ENCODE results near the gene OTUD6A.

Gene OTUD6A

DNA sequence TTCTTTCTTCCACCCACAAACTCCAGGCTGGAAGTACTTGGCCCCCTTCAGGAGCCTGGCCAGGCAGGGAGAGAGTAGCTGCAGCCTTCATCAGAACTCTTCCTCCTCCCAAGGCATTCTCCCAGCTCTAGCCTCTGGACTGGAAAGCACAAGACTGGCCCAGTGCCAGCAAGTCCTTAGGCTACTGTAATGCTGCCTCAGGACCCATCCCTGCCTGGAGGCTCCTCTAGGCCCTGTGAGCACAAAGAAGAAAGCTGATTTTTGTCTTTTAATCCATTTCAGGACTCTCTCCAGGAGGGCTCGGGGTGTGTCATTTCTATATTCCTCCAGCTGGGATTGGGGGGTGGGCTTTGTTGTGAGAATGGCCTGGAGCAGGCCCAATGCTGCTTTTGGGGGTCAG, 23.3 kb upstream of the OTUD6A start:
- TF ChIP-seq GATA2 (IDR thresholded peaks at IDR 0.05; ENCODE audit: low read depth, low read length) = no peak
- TF ChIP-seq GATA3 (IDR thresholded peaks at IDR 0.05; ENCODE audit: low read depth, low read length) = no peak

DNA sequence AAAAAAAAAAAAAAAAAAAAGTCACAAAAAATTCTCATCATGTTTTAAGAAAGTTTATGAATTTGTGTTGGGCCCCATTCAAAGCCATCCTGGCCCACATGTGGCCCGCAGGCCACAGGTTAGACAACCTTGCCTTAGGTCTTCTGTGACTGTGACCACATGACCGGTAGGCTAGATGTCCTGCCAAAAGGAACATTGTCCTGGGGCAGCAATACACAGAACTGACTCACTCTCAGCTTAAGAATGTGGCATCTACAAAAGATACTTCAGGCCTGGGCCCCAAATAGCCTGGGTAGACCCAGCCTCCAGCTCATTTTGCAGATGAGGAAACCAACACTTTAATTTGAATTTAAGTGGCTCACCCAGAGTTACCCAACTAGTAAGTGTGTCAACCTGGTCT, 22.5 kb upstream of the OTUD6A start:
- TF ChIP-seq GATA2 (IDR thresholded peaks at IDR 0.05; ENCODE audit: low read depth, low read length) (no peak), GATA3 (IDR thresholded peaks at IDR 0.05; ENCODE audit: low read depth, low read length) (no peak)

- TF ChIP-seq GATA3 (IDR thresholded peaks at IDR 0.05; ENCODE audit: low read depth, low read length) = no peak
- TF ChIP-seq GATA2 (IDR thresholded peaks at IDR 0.05; ENCODE audit: low read depth, low read length) = no peak
These were observed 20.3 kb upstream of the OTUD6A start for GRCh38 chrX:70041993-70042392.

DNA sequence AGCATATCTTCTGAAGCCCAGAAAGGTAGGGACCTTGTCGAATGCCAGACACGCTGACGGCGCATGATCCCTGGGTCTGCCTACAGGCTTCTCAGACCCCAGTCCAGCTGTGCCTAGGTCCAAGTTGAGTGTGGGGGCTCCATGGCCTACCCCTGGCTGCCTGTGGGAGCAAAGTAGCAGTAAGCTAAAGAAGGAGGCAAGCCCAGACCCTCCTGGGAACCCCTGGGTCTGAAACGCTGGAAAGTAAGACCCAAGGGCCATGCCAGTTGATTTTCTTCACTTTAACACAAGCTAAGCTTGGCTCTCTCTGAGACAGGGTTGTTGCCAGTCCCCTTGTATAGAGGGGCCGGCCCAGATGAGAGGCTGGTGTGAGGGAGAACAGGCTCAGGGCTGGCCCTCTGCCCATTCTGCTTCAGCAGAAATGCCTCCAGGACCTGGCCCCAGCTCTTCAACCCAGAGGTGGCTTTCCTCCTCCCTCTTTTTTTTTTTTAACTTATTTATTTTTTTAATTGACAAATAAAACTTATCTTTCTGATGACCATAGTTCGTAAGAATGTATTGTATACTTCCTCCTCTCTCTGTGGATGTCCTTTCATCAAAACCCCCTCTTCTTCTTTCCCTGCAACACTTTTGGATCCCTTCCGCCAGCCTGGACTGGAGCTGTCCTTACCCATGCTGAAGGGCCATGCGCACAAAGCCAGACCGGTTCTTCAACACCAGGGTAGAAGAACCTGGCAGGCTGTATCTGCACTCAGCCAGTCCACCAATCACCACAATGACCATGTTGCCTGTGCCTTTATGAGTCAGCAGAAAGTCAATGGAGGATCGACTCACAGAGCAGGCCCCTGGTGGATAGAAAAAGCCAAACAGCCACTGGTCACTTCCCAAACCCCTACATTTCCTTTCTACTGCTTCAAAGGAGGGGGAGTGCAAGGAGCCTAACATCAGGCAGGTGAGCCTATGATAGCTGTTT, 19.6 kb upstream of the OTUD6A start:
- TF ChIP-seq GATA2 (IDR thresholded peaks at IDR 0.05; ENCODE audit: low read depth, low read length) (no peak), GATA3 (IDR thresholded peaks at IDR 0.05; ENCODE audit: low read depth, low read length) (no peak)

DNA sequence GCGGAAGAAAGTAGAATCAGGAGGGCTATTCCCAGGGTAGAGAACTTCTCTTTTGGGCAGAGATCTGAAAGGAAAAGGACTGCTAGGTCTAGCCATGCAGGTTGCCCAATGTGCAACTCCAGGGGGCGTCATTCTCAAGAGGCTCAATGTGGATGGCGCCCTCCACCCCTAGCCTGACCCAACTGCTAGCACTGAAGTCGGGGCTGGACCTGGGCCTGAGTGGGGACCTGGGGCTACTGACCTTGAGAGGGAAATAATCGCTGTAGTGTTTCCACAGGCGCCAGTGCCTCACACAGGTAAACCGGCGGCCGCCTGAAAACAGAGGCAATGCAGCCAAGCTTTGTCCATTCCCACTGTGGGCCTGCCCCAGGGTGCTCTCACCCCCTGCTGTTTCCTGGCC, 18.6 kb upstream of the OTUD6A start:
- no peak for TF ChIP-seq GATA3 (IDR thresholded peaks at IDR 0.05; ENCODE audit: low read depth, low read length)
- TF ChIP-seq GATA2 (IDR thresholded peaks at IDR 0.05; ENCODE audit: low read depth, low read length) = no peak

GRCh38 chrX:70044541-70045245, 17.6 kb upstream of the OTUD6A start:
- TF ChIP-seq GATA2 (IDR thresholded peaks at IDR 0.05; ENCODE audit: low read depth, low read length) (no peak), GATA3 (IDR thresholded peaks at IDR 0.05; ENCODE audit: low read depth, low read length) (no peak)

- TF ChIP-seq GATA2 (IDR thresholded peaks at IDR 0.05; ENCODE audit: low read depth, low read length) (no peak), GATA3 (IDR thresholded peaks at IDR 0.05; ENCODE audit: low read depth, low read length) (no peak)
These were observed 15.3 kb upstream of the OTUD6A start for GRCh38 chrX:70046978-70047377.

DNA sequence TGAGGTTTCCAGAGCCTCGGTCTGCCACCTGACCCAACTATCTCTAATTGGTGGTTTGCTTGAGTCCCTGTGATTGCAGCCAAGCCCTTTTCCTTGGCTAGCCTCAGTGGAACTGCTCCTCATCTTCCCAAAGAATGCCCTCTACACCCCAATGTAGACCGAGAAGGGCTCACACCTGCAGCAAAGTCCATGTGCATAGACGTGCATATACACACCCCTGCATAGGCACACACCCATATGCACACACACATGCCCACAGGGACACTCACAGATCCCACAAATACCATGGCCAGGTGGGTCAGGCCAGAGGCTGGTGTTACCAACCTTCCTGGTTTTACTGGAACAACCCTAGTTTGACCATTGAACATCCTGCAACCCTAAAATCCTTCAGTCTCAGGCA, 12.9 kb upstream of the OTUD6A start:
- TF ChIP-seq GATA3 (IDR thresholded peaks at IDR 0.05; ENCODE audit: low read depth, low read length) (no peak), GATA2 (IDR thresholded peaks at IDR 0.05; ENCODE audit: low read depth, low read length) (no peak)

DNA sequence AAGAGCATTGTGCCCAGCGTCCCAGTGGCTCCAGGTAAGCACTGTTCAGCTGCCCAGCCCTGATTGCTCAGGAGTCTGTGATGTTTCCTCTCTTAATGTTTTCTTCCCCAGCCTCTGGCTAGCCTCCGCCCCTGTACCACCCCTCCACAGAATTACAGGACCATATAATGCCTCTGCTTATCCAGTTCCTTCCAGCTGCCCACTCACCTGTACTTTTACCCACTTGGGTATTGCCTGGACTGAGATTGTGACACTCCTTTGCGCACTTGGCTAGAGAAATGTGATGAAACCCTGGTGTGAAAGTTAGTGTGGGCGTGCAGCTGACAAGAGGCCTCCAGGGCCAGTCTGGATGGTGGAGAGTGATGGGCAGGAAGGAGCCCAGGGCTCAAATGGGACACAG, 12.3 kb upstream of the OTUD6A start, which contains the start of gene AWAT2:
Gene AWAT2 (minus strand): TSS at position 14 of the 400 bp plus-strand sequence. CDS start 6 bp downstream, at position 8.
- TF ChIP-seq GATA2 (IDR thresholded peaks at IDR 0.05; ENCODE audit: low read depth, low read length) = no peak
- no peak for TF ChIP-seq GATA3 (IDR thresholded peaks at IDR 0.05; ENCODE audit: low read depth, low read length)

DNA sequence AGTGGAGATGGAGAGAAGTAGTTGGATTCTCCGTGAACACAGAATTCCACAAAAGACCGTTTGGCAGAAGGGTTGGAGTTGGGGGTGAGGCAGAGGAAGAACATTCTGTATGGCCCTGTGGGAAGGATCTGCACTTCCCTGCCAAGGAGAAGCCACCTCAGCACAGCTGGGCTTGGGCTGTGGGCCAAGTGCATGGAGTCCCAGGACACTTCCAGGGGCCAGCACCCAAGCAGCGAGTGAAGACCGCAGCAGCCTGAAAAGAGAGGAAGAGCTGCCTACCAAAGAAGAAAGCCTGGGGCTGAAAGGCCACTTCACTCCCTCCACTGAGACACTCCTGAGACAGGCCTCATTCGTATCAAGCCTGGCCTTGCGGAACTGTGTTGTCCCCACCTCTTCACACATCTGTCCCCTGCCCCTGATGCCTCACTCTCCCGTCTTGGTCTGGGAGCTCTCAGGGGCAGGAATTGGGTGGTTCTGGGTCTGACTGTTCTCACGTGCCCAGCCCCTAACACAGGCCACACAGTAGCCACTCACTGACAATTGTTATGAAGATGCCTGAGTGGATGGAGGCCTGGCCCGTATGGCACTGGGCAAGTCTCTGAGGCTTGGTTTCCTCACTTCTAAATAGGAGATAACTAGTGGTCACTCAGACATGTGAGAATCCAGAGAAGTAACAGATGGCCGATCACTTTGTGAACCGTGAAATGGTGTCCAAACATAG, 9.2 kb upstream of the OTUD6A start:
- no peak for TF ChIP-seq GATA2 (IDR thresholded peaks at IDR 0.05; ENCODE audit: low read depth, low read length)
- no peak for TF ChIP-seq GATA3 (IDR thresholded peaks at IDR 0.05; ENCODE audit: low read depth, low read length)

DNA sequence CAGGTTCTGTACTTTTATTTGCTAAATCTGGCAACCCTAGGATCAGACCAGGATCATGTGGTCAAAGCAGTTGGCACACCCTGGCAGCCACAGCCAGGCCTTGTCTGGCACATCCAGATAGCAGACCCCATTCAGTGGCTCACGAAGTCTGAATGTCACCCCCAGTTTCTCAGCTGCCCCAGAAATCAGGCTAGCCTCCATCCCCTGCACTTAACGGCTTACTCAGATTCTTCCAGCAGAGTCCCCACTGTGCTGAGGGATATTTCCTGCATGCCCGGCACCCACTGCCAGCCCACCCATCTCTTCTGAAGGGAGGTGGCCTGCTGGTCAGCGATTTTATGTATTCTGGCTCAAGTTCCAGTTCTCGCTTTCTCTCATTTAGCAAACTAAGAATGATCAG, 7.9 kb upstream of the OTUD6A start:
- TF ChIP-seq GATA3 (IDR thresholded peaks at IDR 0.05; ENCODE audit: low read depth, low read length) (no peak), GATA2 (IDR thresholded peaks at IDR 0.05; ENCODE audit: low read depth, low read length) (no peak)

- TF ChIP-seq GATA3 (IDR thresholded peaks at IDR 0.05; ENCODE audit: low read depth, low read length) = no peak
- TF ChIP-seq GATA2 (IDR thresholded peaks at IDR 0.05; ENCODE audit: low read depth, low read length) = no peak
These were observed 799 bp downstream of the OTUD6A start for GRCh38 chrX:70062961-70063550.

- TF ChIP-seq GATA2 (IDR thresholded peaks at IDR 0.05; ENCODE audit: low read depth, low read length) (no peak), GATA3 (IDR thresholded peaks at IDR 0.05; ENCODE audit: low read depth, low read length) (no peak)
These were observed 4.4 kb downstream of the OTUD6A start for GRCh38 chrX:70066646-70067045.

DNA sequence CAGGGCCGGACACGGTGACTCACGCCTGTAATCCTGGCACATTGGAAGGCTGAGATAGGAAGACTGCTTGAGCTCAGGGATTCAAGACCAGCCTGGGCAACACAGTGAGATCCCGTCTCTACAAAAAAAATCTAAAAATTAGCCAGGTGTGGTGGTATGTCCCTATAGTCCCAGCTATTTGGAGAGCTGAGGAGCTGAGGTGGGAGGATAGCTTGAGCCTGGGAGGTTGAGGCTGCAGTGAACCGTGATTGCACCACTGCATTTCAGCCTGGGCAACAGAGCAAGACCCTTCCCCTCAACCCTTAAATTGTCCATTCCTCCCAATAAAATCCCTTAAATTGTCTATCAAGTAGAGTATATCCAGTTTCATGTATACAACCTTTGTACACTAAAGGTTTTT, 17.0 kb downstream of the OTUD6A start:
- TF ChIP-seq GATA3 (IDR thresholded peaks at IDR 0.05; ENCODE audit: low read depth, low read length) = no peak

Data from SH-SY5Y (cell line).